B cell (primary cell): Measurements from ENCODE around the gene HFM1. TPM values are rescaled to one million over a fixed set of nuclear protein-coding genes. Genes with fewer than 3 reads are reported as not detected.

Source experiments
- ATAC-seq: fragments of 200-7000 bp; cut with Tn5 transposase; one replicate; pipeline ENCODE4 v1.10.0; 2021; ENCODE audit warnings: low read depth, mild to moderate bottlenecking, moderate number of reproducible peaks, moderate library complexity
- CTCF ChIA-PET: fragments of 350-600 bp; sonication (Branson Sonifier 250); formaldehyde crosslinking; loops from one replicate; lab custom pipeline; 2021; ENCODE audit warnings: antibody characterized with exemption, inconsistent platforms; lab: Charles Lee
- POLR2A ChIA-PET: fragments of 350-600 bp; sonication (Branson Sonifier 250); formaldehyde crosslinking; loops from one replicate; lab custom pipeline; 2021; ENCODE audit warnings: antibody characterized with exemption; lab: Charles Lee
- DNase-seq: peaks from one replicate; pipeline ENCODE4 v3.0.0; 2013
- H2AFZ ChIP-seq: 2 replicates; pipeline ENCODE4 v1.6.1; 2012; ENCODE audit warnings: mild to moderate bottlenecking, low read depth, low read length; ENCODE audit not compliant: insufficient read depth, poor library complexity, severe bottlenecking
- H3K27ac ChIP-seq, 2 donors: 1 replicate in 1 of 2; 2 replicates in 1 of 2; pipeline ENCODE4 v1.5.1; 2012 to 2013; ENCODE audit warnings: low read length in 2 of 2, mild to moderate bottlenecking in 2 of 2, moderate library complexity in 1 of 2
- H3K27me3 ChIP-seq, 4 experiments: fragments of 200-600 bp in 1 of 4; sonication (generic) in 1 of 4; replicated peaks in 1 of 4; 1 replicate in 2 of 4; 2 replicates in 2 of 4; pipeline versions ENCODE4 v1.6.1 to v1.7.0; 2013 to 2016; ENCODE audit warnings: low read length in 3 of 4, mild to moderate bottlenecking in 2 of 4, mixed read lengths in 1 of 4, moderate library complexity in 1 of 4; ENCODE audit not compliant: insufficient read depth in 4 of 4, control insufficient read depth in 3 of 4; ENCODE audit errors: control extremely low read depth in 1 of 4
- H3K36me3 ChIP-seq, 2 experiments: replicated peaks in 1 of 2; 1 replicate in 1 of 2; 2 replicates in 1 of 2; pipeline versions ENCODE4 v1.6.1 to v1.7.1; 2013; ENCODE audit warnings: low read length in 1 of 2; ENCODE audit not compliant: insufficient read depth in 2 of 2, control insufficient read depth in 1 of 2; ENCODE audit errors: control extremely low read depth in 1 of 2, extremely low read depth in 1 of 2
- H3K4me1 ChIP-seq, 2 donors: fragments of 200-600 bp in 1 of 2; sonication (generic) in 1 of 2; 1 replicate in 1 of 2; 2 replicates in 1 of 2; pipeline versions ENCODE4 v1.5.1 to v1.6.1; 2013 to 2017; ENCODE audit warnings: low read length in 2 of 2; ENCODE audit not compliant: control insufficient read depth in 2 of 2, insufficient read depth in 2 of 2
- H3K4me2 ChIP-seq: replicated peaks from 2 replicates; pipeline ENCODE3; 2012; ENCODE audit warnings: mild to moderate bottlenecking, low read depth, low read length; ENCODE audit not compliant: poor library complexity, severe bottlenecking
- H3K4me3 ChIP-seq, 5 experiments: fragments of 200-600 bp in 1 of 5; sonication (generic) in 1 of 5; 1 replicate in 3 of 5; 2 replicates in 2 of 5; pipeline versions ENCODE4 v1.5.1 to v1.7.0; 2011 to 2016; ENCODE audit warnings: low read length in 4 of 5, mild to moderate bottlenecking in 4 of 5, low read depth in 2 of 5, control low read depth in 1 of 5, moderate library complexity in 1 of 5; ENCODE audit not compliant: insufficient read depth in 1 of 5; ENCODE audit errors: control extremely low read depth in 1 of 5, extremely low read depth in 1 of 5
- H3K79me2 ChIP-seq: fragments of 200-600 bp; sonication (generic); one replicate; pipeline ENCODE4 v1.6.0; 2016; ENCODE audit warnings: low read length; ENCODE audit not compliant: control insufficient read depth, insufficient read depth
- H3K9ac ChIP-seq: fragments of 200-600 bp; sonication (generic); 2 replicates; pipeline ENCODE4 v1.6.1; 2017; ENCODE audit warnings: mild to moderate bottlenecking, low read length, moderate library complexity
- H3K9me3 ChIP-seq, 3 donors: one replicate each; pipeline versions ENCODE4 v1.6.1 to v1.7.1; 2013; ENCODE audit warnings: low read length in 2 of 3; ENCODE audit not compliant: control insufficient read depth in 2 of 3, insufficient read depth in 1 of 3; ENCODE audit errors: control extremely low read depth in 1 of 3
- H4K20me1 ChIP-seq: 2 replicates; pipeline ENCODE4 v1.6.0; 2012; ENCODE audit warnings: mild to moderate bottlenecking, low read length; ENCODE audit not compliant: insufficient read depth, control insufficient read depth, poor library complexity, severe bottlenecking
- H3K27ac Mint-ChIP-seq: one replicate; pipeline ENCODE4 v1.8.0; 2021; ENCODE audit warnings: mixed read lengths
- H3K27me3 Mint-ChIP-seq: one replicate; pipeline ENCODE4 v1.8.0; 2021; ENCODE audit warnings: mixed read lengths
- H3K4me1 Mint-ChIP-seq: one replicate; pipeline ENCODE4 v1.8.0; 2021; ENCODE audit warnings: mixed read lengths
- H3K4me3 Mint-ChIP-seq: one replicate; pipeline ENCODE4 v1.8.0; 2021; ENCODE audit warnings: mixed read lengths
- H3K9me3 Mint-ChIP-seq: one replicate; pipeline ENCODE4 v1.8.0; 2022; ENCODE audit warnings: mixed read lengths; ENCODE audit not compliant: insufficient read depth
- EZH2 ChIP-seq: IDR thresholded peaks from 2 replicates; pipeline ENCODE4 v1.6.1; 2012; ENCODE audit warnings: borderline replicate concordance, low read depth, mild to moderate bottlenecking, moderate library complexity, low read length; ENCODE audit not compliant: insufficient read depth, poor library complexity, severe bottlenecking
- WGBS: methylation state at CpG from one replicate; pipeline ENCODE4 v1.1.5; 2013; ENCODE audit warnings: missing lambda C conversion rate; ENCODE audit not compliant: insufficient coverage; 5-methylcytosine and 5-hydroxymethylcytosine counted together
- intact Hi-C: fragments of 100-400 bp; cut with micrococcal nuclease; formaldehyde crosslinking; loops from one replicate; pipeline ENCODE4 v1.10.0; 2022
- polyA plus RNA-seq: library from polyadenylated mRNA; depleted of rRNA; stranded (reverse); fragments of >200 nt; gene quantifications from 2 replicates; pipeline ENCODE4 v1.2.3, GENCODE V29; 2012
- total RNA-seq, 2 donors: library from RNA; stranded (reverse); fragments of 120-200 nt in 1 of 2; gene quantifications; 1 replicate in 1 of 2; 2 replicates in 1 of 2; pipeline versions ENCODE4 v1.2.3 to v1.2.4, GENCODE V29; 2013 to 2022
- TF ChIP-seq, protein P1 (sequence below): fragments of 200-600 bp; IDR thresholded peaks from one replicate; pipeline ENCODE4 v1.8.0; 2022; ENCODE audit warnings: antibody characterized with exemption, mild to moderate bottlenecking

Gene HFM1
- total and polyA plus RNA-seq, 2 donors (not counting 1 experiment from before 2014, with no cell fraction given) = not detected

DNA sequence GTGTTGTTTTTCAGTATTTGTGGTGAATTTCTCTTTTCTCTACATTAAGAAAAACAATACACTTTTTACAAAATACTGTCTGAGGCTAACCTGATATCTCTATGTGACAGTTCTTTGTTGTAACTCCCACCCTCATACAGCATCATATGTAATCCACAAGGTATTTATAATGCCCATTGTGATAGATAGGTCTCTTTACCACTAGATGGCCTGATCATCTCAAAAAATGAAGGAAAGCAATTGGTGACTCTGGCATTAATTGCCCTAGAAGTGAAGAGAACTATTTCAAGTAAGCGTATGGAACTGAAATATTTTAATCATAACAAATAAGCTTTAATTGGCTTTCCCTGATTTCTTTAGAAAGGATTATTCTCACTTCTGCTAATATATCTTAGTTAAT, 36.2 kb upstream of the HFM1 start:
- Mint-ChIP-seq H3K27me3 (peaks cover 20% of the 10 kb centered on the region), H3K4me1 (no peaks in the 10 kb centered on the region), H3K4me3 (no peak overlapping the region), H3K9me3 (no peaks in the 10 kb centered on the region), H3K27ac (no peak overlapping the region)
- intact Hi-C loops = no loop called here
- CTCF ChIA-PET = interaction anchor here (1.2 to 2.0 kb wide), 2 partner anchors 71 to 488 kb away, joined by 5 to 7 read pairs; no protein-coding TSS in a partner anchor
- Histone ChIP-seq H3K79me2 (no peaks in the 10 kb centered on the region), H3K4me3 (no peak overlapping the region), H3K27me3 (peaks cover 0 to 5% (median 2%) of the 10 kb centered on the region in 4 experiments), H2AFZ (no peak overlapping the region), H3K27ac (no peak overlapping the region), H3K4me2 (no peak overlapping the region), H4K20me1 (no peaks in the 10 kb centered on the region), H3K9ac (no peak overlapping the region), H3K9me3 (peaks cover 0 to 7% (median 0%) of the 10 kb centered on the region in 3 donors), H3K4me1 (no peaks in the 10 kb centered on the region), H3K36me3 (no peaks in the 10 kb centered on the region)
- WGBS = no CpG with 5 or more reads among the region's 1 CpG
- DNase-seq (no peak), ATAC-seq (no peak)
- TF ChIP-seq, protein P1, sequence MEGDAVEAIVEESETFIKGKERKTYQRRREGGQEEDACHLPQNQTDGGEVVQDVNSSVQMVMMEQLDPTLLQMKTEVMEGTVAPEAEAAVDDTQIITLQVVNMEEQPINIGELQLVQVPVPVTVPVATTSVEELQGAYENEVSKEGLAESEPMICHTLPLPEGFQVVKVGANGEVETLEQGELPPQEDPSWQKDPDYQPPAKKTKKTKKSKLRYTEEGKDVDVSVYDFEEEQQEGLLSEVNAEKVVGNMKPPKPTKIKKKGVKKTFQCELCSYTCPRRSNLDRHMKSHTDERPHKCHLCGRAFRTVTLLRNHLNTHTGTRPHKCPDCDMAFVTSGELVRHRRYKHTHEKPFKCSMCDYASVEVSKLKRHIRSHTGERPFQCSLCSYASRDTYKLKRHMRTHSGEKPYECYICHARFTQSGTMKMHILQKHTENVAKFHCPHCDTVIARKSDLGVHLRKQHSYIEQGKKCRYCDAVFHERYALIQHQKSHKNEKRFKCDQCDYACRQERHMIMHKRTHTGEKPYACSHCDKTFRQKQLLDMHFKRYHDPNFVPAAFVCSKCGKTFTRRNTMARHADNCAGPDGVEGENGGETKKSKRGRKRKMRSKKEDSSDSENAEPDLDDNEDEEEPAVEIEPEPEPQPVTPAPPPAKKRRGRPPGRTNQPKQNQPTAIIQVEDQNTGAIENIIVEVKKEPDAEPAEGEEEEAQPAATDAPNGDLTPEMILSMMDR = no peak
- TF ChIP-seq EZH2 = no peak
- POLR2A ChIA-PET = interaction anchor here (0.6 kb wide), 1 partner anchor 385 kb away, joined by 4 read pairs; no protein-coding TSS in a partner anchor

DNA sequence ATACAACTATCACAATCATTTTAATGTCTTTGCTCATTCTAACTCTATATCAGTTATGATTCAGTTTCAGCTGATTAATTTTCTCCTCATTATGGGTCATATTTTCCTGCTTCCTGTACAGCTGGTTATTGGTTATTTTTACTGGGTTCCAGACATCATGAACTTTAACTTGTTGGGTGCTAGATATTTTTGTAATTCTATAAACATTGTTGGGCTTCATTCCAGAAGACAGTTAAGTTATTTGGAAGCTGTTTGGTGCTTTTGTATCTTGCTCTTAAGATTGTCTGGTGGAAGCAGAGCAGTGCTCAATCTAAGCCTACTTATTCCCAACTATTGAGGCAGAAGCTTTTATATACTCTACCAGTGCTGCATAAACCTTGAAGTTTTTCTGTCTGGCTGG, 34.4 kb upstream of the HFM1 start:
- Histone ChIP-seq H3K4me2 (no peak overlapping the region), H4K20me1 (no peaks in the 10 kb centered on the region), H3K27me3 (peaks cover 0 to 5% (median 2%) of the 10 kb centered on the region in 4 experiments), H3K4me1 (no peaks in the 10 kb centered on the region), H3K36me3 (no peaks in the 10 kb centered on the region), H3K9me3 (peaks cover 0 to 7% (median 0%) of the 10 kb centered on the region in 3 donors), H3K4me3 (no peak overlapping the region), H3K79me2 (no peaks in the 10 kb centered on the region), H2AFZ (no peak overlapping the region), H3K27ac (no peak overlapping the region), H3K9ac (no peak overlapping the region)
- no peak for TF ChIP-seq EZH2
- TF ChIP-seq, protein P1 = no peak
- ChIA-PET CTCF (no interaction called here), POLR2A (no interaction called here)
- Mint-ChIP-seq H3K9me3 (no peaks in the 10 kb centered on the region), H3K27ac (no peak overlapping the region), H3K27me3 (peaks cover 20% of the 10 kb centered on the region), H3K4me1 (no peaks in the 10 kb centered on the region), H3K4me3 (no peak overlapping the region)
- DNase-seq (no peak), ATAC-seq (no peak)
- intact Hi-C loops = no loop called here
